HUES6 (cell line): Measurements from ENCODE around the gene SLC44A4.
"Not testable (repeated sequence)": the region's sequence is repeated elsewhere in the genome, so short reads cannot be mapped to it uniquely, and the experiment has no call there.

Experiments
- H3K27ac ChIP-seq: 2 replicates; pipeline ENCODE4 v1.7.0; 2013; ENCODE audit warnings: low read depth, mild to moderate bottlenecking, low read length, inconsistent platforms
- H3K27me3 ChIP-seq: 2 replicates; pipeline ENCODE4 v1.6.1; 2013; ENCODE audit warnings: low read length; ENCODE audit not compliant: control insufficient read depth, insufficient read depth
- H3K36me3 ChIP-seq: 2 replicates; pipeline ENCODE4 v1.6.1; 2013; ENCODE audit warnings: low read length; ENCODE audit not compliant: control insufficient read depth, insufficient read depth
- H3K4me1 ChIP-seq: 2 replicates; pipeline ENCODE4 v1.6.1; 2013; ENCODE audit warnings: low read length; ENCODE audit not compliant: control insufficient read depth, insufficient read depth
- H3K4me3 ChIP-seq: 2 replicates; pipeline ENCODE4 v1.5.1; 2013; ENCODE audit warnings: low read depth, low read length
- H3K9ac ChIP-seq: one replicate; pipeline ENCODE4 v1.6.1; 2013; ENCODE audit warnings: mild to moderate bottlenecking, low read length
- H3K9me3 ChIP-seq: 2 replicates; pipeline ENCODE4 v1.6.1; 2013; ENCODE audit warnings: low read depth, low read length; ENCODE audit not compliant: control insufficient read depth, insufficient read depth

SLC44A4 gene

DNA sequence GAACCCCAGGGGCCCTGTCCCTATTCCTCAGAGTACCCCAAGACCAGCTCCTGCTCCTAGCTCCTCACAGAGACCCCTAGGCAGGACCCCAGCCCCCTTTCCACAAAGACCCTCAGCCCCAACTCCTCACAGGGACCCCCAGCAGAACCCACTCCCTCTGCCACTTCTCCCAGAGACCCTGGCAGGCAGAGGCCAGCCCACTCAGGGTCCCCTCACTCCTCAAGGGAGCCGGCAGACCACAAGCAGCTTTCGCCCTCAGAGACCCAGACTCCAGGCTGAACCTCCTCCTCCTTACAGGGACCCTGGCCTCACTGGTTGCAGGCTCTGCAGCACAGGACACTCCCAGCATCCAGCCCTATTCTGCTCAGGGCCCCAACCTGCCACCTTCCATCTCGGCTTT is 575 bp downstream of the SLC44A4 start:
- Histone ChIP-seq H3K36me3 (peaks cover 36% of the 10 kb centered on the region), H3K27ac (no peak overlapping the region), H3K9ac (no peak overlapping the region), H3K4me1 (no peaks in the 10 kb centered on the region), H3K4me3 (no peak overlapping the region), H3K27me3 (no peaks in the 10 kb centered on the region), H3K9me3 (no peaks in the 10 kb centered on the region)

DNA sequence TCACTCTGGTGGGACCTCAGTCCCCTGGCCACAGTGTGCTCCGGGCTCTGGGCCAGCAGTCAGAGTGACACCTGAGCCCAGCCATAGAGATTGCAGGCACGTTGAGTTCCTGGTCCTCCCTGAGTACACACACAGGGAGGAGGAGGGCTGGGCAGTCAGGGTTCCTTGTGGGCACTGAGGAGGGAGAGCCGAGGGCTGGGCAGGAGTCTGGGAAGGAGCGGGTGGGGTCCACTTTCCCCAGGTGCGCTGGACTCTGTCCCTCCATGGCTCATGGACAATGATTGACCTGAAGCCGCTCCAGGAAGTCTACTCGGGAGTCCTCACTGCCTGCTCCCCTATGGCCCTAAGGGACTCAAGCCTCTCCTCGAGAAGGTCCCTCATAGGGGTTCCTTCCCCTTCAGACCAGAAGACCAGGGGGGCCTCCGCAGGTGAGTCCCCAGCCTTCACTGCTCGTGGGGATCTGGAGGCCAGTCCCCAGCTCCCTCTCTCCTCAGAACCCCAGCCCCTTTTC is 1.1 kb downstream of the SLC44A4 start:
- Histone ChIP-seq H3K4me1 (no peaks in the 10 kb centered on the region), H3K27ac (no peak overlapping the region), H3K9ac (no peak overlapping the region), H3K27me3 (no peaks in the 10 kb centered on the region), H3K9me3 (no peaks in the 10 kb centered on the region), H3K36me3 (peaks cover 30% of the 10 kb centered on the region), H3K4me3 (no peak overlapping the region)

DNA sequence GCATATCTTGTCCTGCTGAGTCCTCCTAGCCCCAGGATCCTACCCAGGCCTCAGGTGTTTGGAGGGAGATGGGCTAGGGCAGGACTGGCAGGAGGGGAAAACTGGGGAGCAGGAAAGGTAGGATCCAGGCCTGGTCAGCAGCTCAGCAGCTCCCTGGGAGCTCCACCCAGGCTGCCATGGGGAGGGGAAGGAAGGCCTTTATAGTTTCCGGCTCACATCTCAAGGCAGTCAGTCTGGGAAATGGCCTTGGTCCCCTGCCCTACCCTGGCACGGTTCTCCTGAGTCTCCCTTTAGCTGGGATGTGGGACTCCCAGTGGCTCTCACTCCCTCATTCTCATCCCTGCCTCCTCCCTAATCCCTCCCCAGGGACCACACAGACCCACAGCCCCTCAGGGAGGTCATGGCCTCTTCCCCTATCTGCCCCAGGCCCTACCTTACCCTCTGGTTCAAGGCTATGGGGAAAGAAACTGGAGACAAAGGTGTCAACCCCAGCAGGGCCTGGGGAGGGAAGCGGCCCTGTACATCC is 1.6 kb downstream of the SLC44A4 start:
- Histone ChIP-seq H3K27ac (no peak overlapping the region), H3K9ac (no peak overlapping the region), H3K4me1 (no peaks in the 10 kb centered on the region), H3K36me3 (peaks cover 25% of the 10 kb centered on the region), H3K4me3 (no peak overlapping the region), H3K27me3 (no peaks in the 10 kb centered on the region), H3K9me3 (no peaks in the 10 kb centered on the region)

DNA sequence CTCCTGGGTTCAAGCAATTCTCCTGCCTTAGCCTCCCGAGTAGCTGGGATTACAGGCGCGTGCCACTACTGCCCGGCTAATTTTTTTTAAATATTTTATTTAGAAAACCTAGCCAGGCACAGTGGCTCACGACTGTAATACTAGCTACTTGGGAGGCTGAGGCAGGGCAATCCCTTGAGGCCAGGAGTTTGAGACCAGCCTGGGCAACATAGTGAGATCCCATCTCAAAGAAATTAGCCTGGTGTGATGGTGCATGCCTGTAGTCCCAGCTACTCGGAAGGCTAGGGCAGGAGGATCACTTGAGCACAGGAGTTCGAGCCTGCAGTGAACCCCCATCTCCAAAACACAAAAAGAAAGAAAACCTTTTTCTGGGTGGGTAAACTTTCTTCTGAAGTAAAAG is 2.4 kb downstream of the SLC44A4 start:
- Histone ChIP-seq H3K27me3 (no peaks in the 10 kb centered on the region), H3K36me3 (peaks cover 20% of the 10 kb centered on the region), H3K27ac (no peak overlapping the region), H3K4me1 (peaks cover 4% of the 10 kb centered on the region), H3K4me3 (no peak overlapping the region), H3K9me3 (no peaks in the 10 kb centered on the region), H3K9ac (no peak overlapping the region)

DNA sequence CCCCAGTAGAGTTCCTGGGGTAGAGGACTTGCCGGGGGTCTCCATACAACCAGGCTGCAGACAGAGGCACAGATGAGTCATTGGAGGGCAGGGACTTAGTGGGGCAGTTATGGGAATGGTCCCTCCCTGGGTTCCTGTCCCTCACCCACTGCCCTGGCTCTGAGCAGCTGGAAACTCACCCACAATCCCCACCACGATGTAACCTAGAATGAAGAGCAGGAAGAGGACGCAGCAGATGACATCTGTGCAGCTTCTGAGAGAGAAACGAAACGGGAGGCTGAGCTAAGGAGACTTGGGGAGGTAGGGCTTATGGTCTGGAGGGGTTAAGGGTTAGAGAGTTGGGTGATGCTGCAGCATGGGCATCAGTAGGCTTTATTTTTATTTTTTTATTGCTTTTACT is 2.9 kb downstream of the SLC44A4 start:
- Histone ChIP-seq H3K27me3 (no peaks in the 10 kb centered on the region), H3K4me3 (no peak overlapping the region), H3K27ac (no peak overlapping the region), H3K9ac (no peak overlapping the region), H3K36me3 (peaks cover 15% of the 10 kb centered on the region), H3K4me1 (peaks cover 9% of the 10 kb centered on the region), H3K9me3 (no peaks in the 10 kb centered on the region)

DNA sequence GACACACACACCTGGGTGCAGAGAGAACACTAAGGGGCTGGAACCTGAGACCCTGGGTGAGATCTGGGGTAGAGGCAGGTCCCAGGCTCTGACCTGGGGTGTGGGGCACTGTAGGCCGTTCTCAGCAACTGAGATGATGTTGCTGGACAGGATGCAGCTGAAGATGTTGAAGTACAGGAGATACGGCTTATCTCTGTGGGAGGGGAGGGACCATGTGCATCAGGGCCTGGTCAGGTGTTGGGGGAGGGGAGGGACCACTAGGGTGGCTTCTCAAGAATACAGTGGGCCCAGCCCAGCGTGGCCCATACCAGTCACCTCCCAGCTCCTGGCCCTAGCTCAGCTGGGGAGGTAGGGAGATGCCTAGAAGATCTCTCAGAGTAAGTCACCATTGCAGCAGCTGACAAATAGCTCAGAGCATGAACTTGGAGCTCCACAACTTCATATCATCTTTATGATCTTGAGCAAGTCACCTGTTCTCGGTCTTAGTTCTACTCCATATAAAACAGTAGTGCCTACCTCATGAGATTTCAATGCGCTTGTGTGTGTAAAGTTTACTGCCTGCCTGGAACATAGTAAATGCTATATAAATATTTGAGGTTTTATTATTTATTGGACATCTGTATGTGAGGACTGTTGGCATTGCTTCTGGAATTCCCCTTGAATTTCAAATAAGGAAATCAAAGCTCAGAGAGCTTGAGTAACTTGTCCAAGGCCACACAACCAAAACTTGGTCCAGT is 3.8 kb downstream of the SLC44A4 start:
- Histone ChIP-seq H3K27ac (no peak overlapping the region), H3K4me3 (no peak overlapping the region), H3K9ac (no peak overlapping the region), H3K4me1 (peaks cover 13% of the 10 kb centered on the region), H3K36me3 (peaks cover 6% of the 10 kb centered on the region), H3K9me3 (no peaks in the 10 kb centered on the region), H3K27me3 (no peaks in the 10 kb centered on the region)

DNA sequence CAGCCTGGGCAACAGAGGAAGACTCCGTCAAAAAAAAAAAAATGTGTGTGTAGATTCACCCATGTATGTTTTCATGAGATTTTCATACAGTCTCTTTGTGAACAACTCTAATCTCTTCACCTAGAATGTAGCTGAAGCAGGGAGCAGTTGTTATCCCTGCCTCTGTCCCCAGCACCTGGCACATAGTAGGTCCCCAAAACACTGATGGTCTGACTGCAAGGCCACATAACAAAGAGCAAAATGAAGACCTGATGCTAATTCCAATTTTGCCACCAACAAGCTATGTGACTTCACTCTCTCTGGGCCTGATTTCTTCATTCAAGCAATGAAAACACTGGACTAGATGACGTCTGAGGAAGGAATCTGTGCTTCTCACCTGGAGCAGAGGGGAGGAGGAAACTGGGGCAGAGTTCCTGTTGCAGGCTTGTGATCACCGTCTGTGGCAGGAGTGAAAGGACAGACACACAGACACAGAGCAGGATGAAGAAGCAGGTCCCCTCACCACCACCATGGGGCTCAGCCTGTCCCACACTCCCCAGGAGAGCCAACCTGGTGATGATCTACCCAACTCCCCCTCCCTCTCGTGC is 4.6 kb downstream of the SLC44A4 start:
- Histone ChIP-seq H3K4me3 (no peak overlapping the region), H3K27ac (no peak overlapping the region), H3K9ac (no peak overlapping the region), H3K36me3 (no peaks in the 10 kb centered on the region), H3K4me1 (peaks cover 13% of the 10 kb centered on the region), H3K9me3 (no peaks in the 10 kb centered on the region), H3K27me3 (no peaks in the 10 kb centered on the region)

DNA sequence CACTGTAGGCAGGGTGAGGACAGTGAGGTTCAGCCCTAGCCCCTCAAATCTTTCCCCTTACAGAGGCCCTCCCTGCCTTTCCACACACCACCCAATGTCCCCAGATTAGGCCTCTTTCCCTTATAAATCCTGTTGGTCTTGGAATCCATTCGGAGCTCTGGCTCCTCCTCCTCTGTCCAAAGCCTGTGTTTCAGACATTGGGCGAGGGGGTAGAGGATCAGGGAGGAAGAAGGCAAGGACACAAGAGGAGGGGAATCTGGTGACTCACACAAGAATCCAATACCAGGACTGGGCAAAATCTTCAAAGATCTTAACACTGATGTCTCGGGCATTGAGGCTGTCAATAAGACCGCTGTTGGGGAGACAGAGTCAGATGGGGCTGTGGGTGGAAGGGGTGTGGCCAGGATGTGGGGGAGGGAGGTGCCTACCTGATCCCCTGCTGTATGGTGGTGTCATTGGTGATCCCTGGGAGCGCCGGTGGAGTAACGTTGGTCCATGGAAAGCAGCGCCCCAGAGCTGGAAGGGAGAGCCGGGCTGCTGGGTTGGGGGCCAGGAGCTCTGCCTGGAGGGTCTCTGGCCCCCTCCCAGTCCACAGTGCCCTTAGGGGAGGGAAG is 7.6 kb downstream of the SLC44A4 start:
- H3K4me3 ChIP-seq: no peak overlapping the region
- no peak overlapping the region for H3K27ac ChIP-seq
- H3K36me3 ChIP-seq: no peaks in the 10 kb centered on the region
- H3K9me3 ChIP-seq: no peaks in the 10 kb centered on the region
- H3K4me1 ChIP-seq: peaks cover 16% of the 10 kb centered on the region
- H3K9ac ChIP-seq: no peak overlapping the region
- H3K27me3 ChIP-seq: no peaks in the 10 kb centered on the region

DNA sequence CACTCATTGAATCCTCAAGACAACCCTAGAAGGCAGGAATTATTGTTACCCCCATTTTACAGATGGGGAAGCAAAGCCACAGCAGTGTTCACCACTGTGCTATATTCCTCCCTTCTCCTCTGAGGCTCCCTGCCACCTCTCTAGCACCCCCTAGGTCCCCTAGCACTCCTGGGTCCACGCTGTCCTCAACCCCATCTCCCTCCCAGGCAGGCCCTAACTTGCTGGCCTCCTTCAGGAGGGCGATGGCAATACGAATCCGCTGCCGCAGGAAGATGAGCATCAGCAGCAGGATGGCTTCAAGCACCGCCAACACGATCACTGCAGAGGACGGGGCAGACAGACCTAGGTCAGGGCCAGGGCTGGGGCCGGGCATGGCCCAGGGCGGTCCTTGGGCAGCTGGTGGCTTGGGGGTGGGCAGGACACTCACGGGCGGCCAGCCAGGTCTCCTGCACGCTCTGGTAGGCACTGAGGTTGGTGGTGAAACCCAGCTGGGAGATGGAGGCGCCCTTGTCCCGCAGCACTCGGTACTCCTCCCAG is 8.3 kb downstream of the SLC44A4 start:
- Histone ChIP-seq H3K9ac (no peak overlapping the region), H3K4me1 (peaks cover 16% of the 10 kb centered on the region), H3K27me3 (no peaks in the 10 kb centered on the region)

DNA sequence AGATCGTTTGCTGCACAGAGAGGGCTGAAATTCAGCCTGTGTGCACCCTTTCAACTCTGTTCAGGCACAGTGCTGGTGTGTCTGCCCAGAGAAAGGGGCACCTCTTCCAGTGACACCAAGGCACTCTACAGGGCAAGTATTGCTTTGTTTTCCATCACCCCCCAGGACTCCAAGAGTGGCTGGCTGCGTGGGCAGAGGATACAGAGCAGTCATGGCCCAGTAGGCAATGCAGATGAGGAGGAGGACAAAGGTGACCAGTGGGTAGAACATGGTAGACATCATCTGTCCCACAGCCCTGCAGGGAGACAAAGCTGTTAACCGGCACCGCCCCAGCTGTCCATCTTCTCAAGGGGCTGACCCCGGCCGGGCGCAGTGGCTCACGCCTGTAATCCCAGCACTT is 9.5 kb downstream of the SLC44A4 start:
- Histone ChIP-seq H3K9ac (no peak overlapping the region), H3K27me3 (no peaks in the 10 kb centered on the region), H3K4me3 (no peak overlapping the region), H3K27ac (no peak overlapping the region), H3K9me3 (no peaks in the 10 kb centered on the region), H3K4me1 (peaks cover 16% of the 10 kb centered on the region), H3K36me3 (no peaks in the 10 kb centered on the region)

More for the DNA sequence above, 8.3 kb downstream of the SLC44A4 start:
- Histone ChIP-seq H3K36me3 (no peaks in the 10 kb centered on the region), H3K4me3 (no peak overlapping the region), H3K9me3 (no peaks in the 10 kb centered on the region), H3K27ac (no peak overlapping the region)

DNA sequence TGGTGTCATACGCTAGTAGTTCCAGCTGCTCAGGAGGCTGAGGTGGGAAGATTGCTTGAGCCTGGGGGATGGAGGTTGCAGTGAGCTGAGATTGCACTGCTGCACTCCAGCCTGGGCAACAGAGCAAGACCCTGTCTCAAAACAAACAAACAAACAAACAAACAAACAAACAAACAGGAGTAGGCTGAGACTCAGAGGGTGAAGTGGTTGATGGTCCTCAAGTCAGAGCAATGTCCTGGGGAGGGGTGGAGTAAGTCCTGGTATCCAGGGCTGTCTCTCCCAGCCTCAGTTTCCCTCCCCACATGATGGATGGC is 10.2 kb downstream of the SLC44A4 start:
- not testable (repeated sequence) for H3K36me3 ChIP-seq, H3K4me3 ChIP-seq, H3K27me3 ChIP-seq, H3K27ac ChIP-seq, H3K9me3 ChIP-seq, H3K9ac ChIP-seq
- H3K4me1 ChIP-seq: peaks cover 16% of the 10 kb centered on the region
